ENCODE measurements around the gene RIMBP2.

GRCh38 chr12:130573235-130573634, 142.9 kb downstream of the RIMBP2 start:
- TF ChIP-seq CTCF (IDR thresholded peaks at IDR 0.05; ENCODE audit: low read length) (no peak), EZH2 (IDR thresholded peaks at IDR 0.05; ENCODE audit: borderline replicate concordance, low read length) (no peak)
